Neuronal stem cell (in vitro differentiated cells): ENCODE data around the gene COL13A1.

Experiments
- DNase-seq: peaks from one replicate; pipeline ENCODE4 v3.0.0-alpha.2; 2013; ENCODE audit warnings: low spot score
- H2AFZ ChIP-seq: one replicate; pipeline ENCODE4 v1.6.1; 2013; ENCODE audit warnings: mild to moderate bottlenecking, low read length, inconsistent platforms
- H2AK5ac ChIP-seq: 2 replicates; pipeline ENCODE4 v1.6.1; 2013; ENCODE audit warnings: low read depth, mild to moderate bottlenecking, inconsistent platforms, low read length, moderate library complexity, mixed read lengths
- H2BK120ac ChIP-seq: 2 replicates; pipeline ENCODE4 v1.6.1; 2013; ENCODE audit warnings: low read depth, mild to moderate bottlenecking, inconsistent platforms, low read length, moderate library complexity, mixed read lengths
- H2BK12ac ChIP-seq: one replicate; pipeline ENCODE4 v1.6.1; 2013; ENCODE audit warnings: low read length, inconsistent platforms
- H2BK15ac ChIP-seq: 2 replicates; pipeline ENCODE4 v1.6.1; 2013; ENCODE audit warnings: mild to moderate bottlenecking, low read length, inconsistent platforms, mixed read lengths
- H2BK5ac ChIP-seq: one replicate; pipeline ENCODE4 v1.6.1; 2013; ENCODE audit warnings: inconsistent platforms, mild to moderate bottlenecking, low read length, moderate library complexity
- H3K14ac ChIP-seq: one replicate; pipeline ENCODE4 v1.6.1; 2013; ENCODE audit warnings: low read length, inconsistent platforms
- H3K18ac ChIP-seq: 2 replicates; pipeline ENCODE4 v1.6.1; 2013; ENCODE audit warnings: low read length, inconsistent platforms
- H3K23ac ChIP-seq: 2 replicates; pipeline ENCODE4 v1.6.1; 2013; ENCODE audit warnings: low read depth, mild to moderate bottlenecking, mixed read lengths, low read length, inconsistent platforms; ENCODE audit not compliant: poor library complexity
- H3K27ac ChIP-seq: replicated peaks from 3 replicates; pipeline ENCODE4 v1.5.1; 2013; ENCODE audit warnings: low read length, inconsistent platforms
- H3K27me3 ChIP-seq, 3 experiments: 2 replicates each; pipeline ENCODE4 v1.6.1; 2013; ENCODE audit warnings: low read length in 3 of 3, mild to moderate bottlenecking in 2 of 3, inconsistent platforms in 1 of 3, low read depth in 1 of 3, mixed read lengths in 1 of 3, moderate library complexity in 1 of 3; ENCODE audit not compliant: control insufficient read depth in 3 of 3, insufficient read depth in 3 of 3
- H3K36me3 ChIP-seq, 2 donors: replicated peaks in 1 of 2; 2 replicates each; pipeline ENCODE4 v1.6.1; 2013; ENCODE audit warnings: low read length in 2 of 2; ENCODE audit not compliant: control insufficient read depth in 2 of 2, insufficient read depth in 2 of 2
- H3K4ac ChIP-seq: 2 replicates; pipeline ENCODE4 v1.6.1; 2013; ENCODE audit warnings: inconsistent platforms, mild to moderate bottlenecking, low read length, moderate library complexity
- H3K4me1 ChIP-seq, 2 donors: 1 replicate in 1 of 2; 2 replicates in 1 of 2; pipeline ENCODE4 v1.6.1; 2013; ENCODE audit warnings: low read length in 2 of 2, low read depth in 1 of 2; ENCODE audit not compliant: control insufficient read depth in 2 of 2, insufficient read depth in 1 of 2
- H3K4me2 ChIP-seq: one replicate; pipeline ENCODE4 v1.6.1; 2013; ENCODE audit warnings: mild to moderate bottlenecking, low read length, inconsistent platforms; ENCODE audit not compliant: insufficient read depth, poor library complexity, severe bottlenecking
- H3K4me3 ChIP-seq, 2 donors: 2 replicates each; pipeline ENCODE4 v1.5.1; 2013; ENCODE audit warnings: low read length in 2 of 2, mild to moderate bottlenecking in 2 of 2, inconsistent platforms in 1 of 2, moderate library complexity in 1 of 2
- H3K79me1 ChIP-seq: one replicate; pipeline ENCODE4 v1.6.1; 2013; ENCODE audit warnings: low read depth, mild to moderate bottlenecking, inconsistent platforms, low read length, moderate library complexity
- H3K9ac ChIP-seq: one replicate; pipeline ENCODE4 v1.6.1; 2013; ENCODE audit warnings: mild to moderate bottlenecking, low read depth, low read length, inconsistent platforms; ENCODE audit not compliant: poor library complexity
- H3K9me3 ChIP-seq, 2 donors: replicated peaks in 1 of 2; 2 replicates each; pipeline versions ENCODE3 to v1.6.1; 2013; ENCODE audit warnings: low read length in 2 of 2, mild to moderate bottlenecking in 2 of 2, inconsistent platforms in 1 of 2, low read depth in 1 of 2, mixed read lengths in 1 of 2, moderate library complexity in 1 of 2; ENCODE audit not compliant: control insufficient read depth in 2 of 2, insufficient read depth in 1 of 2
- H4K8ac ChIP-seq: one replicate; pipeline ENCODE4 v1.6.1; 2013; ENCODE audit warnings: low read depth, mild to moderate bottlenecking, inconsistent platforms, low read length, moderate library complexity
- H4K91ac ChIP-seq: one replicate; pipeline ENCODE4 v1.6.1; 2013; ENCODE audit warnings: low read length, low read depth, mild to moderate bottlenecking, inconsistent platforms; ENCODE audit not compliant: poor library complexity
- WGBS, 2 donors: extraction: QIAGEN DNeasy Blood & Tissue Kit; methylation state at CpG; one replicate each; pipeline ENCODE4 v1.1.7; 2013; ENCODE audit warnings: missing lambda C conversion rate in 2 of 2, mixed read lengths in 1 of 2; ENCODE audit not compliant: insufficient read length in 2 of 2, insufficient replicate concordance in 1 of 2; ENCODE audit errors: extremely low coverage in 2 of 2; 5-methylcytosine and 5-hydroxymethylcytosine counted together

Gene COL13A1

GRCh38 chr10:70007116-70007820 is 205.6 kb downstream of the COL13A1 start:
- no peak overlapping the region for H2AK5ac ChIP-seq
- no peak overlapping the region for H2BK12ac ChIP-seq
- H4K8ac ChIP-seq, result no peak overlapping the region
- no peaks in the 10 kb centered on the region for H3K4me1 ChIP-seq
- no peak overlapping the region for H2BK120ac ChIP-seq
- peaks cover 0 to 5% (median 0%) of the 10 kb centered on the region in 3 experiments for H3K27me3 ChIP-seq
- H3K4me3 ChIP-seq, result no peak overlapping the region
- no peak overlapping the region for H3K4ac ChIP-seq
- no peak overlapping the region for H3K23ac ChIP-seq
- H3K4me2 ChIP-seq, result no peak overlapping the region
- H3K36me3 ChIP-seq, result no peaks in the 10 kb centered on the region
- no peak overlapping the region for H2AFZ ChIP-seq
- no peak for DNase-seq
- WGBS, 2 donors, result no CpG with 5 or more reads among the region's 9 CpGs
- H3K9me3 ChIP-seq, result no peaks in the 10 kb centered on the region
- H3K18ac ChIP-seq, result no peak overlapping the region
- no peak overlapping the region for H4K91ac ChIP-seq
- no peak overlapping the region for H2BK5ac ChIP-seq
- H3K9ac ChIP-seq, result no peak overlapping the region
- no peak overlapping the region for H2BK15ac ChIP-seq
- H3K27ac ChIP-seq, result no peak overlapping the region
- H3K14ac ChIP-seq, result no peak overlapping the region
- no peaks in the 10 kb centered on the region for H3K79me1 ChIP-seq
